Neuronal stem cell (in vitro differentiated cells): ENCODE results near the gene CFLAR.
"Not testable (repeated sequence)": the region's sequence is repeated elsewhere in the genome, so short reads cannot be mapped to it uniquely, and the experiment has no call there.

Source experiments
- DNase-seq: peaks from one replicate; pipeline ENCODE4 v3.0.0-alpha.2; 2013; ENCODE audit warnings: low spot score
- H2AFZ ChIP-seq: one replicate; pipeline ENCODE4 v1.6.1; 2013; ENCODE audit warnings: mild to moderate bottlenecking, low read length, inconsistent platforms
- H2AK5ac ChIP-seq: 2 replicates; pipeline ENCODE4 v1.6.1; 2013; ENCODE audit warnings: low read depth, mild to moderate bottlenecking, inconsistent platforms, low read length, moderate library complexity, mixed read lengths
- H2BK120ac ChIP-seq: 2 replicates; pipeline ENCODE4 v1.6.1; 2013; ENCODE audit warnings: low read depth, mild to moderate bottlenecking, inconsistent platforms, low read length, moderate library complexity, mixed read lengths
- H2BK12ac ChIP-seq: one replicate; pipeline ENCODE4 v1.6.1; 2013; ENCODE audit warnings: low read length, inconsistent platforms
- H2BK15ac ChIP-seq: 2 replicates; pipeline ENCODE4 v1.6.1; 2013; ENCODE audit warnings: mild to moderate bottlenecking, low read length, inconsistent platforms, mixed read lengths
- H2BK5ac ChIP-seq: one replicate; pipeline ENCODE4 v1.6.1; 2013; ENCODE audit warnings: inconsistent platforms, mild to moderate bottlenecking, low read length, moderate library complexity
- H3K14ac ChIP-seq: one replicate; pipeline ENCODE4 v1.6.1; 2013; ENCODE audit warnings: low read length, inconsistent platforms
- H3K18ac ChIP-seq: 2 replicates; pipeline ENCODE4 v1.6.1; 2013; ENCODE audit warnings: low read length, inconsistent platforms
- H3K23ac ChIP-seq: 2 replicates; pipeline ENCODE4 v1.6.1; 2013; ENCODE audit warnings: low read depth, mild to moderate bottlenecking, mixed read lengths, low read length, inconsistent platforms; ENCODE audit not compliant: poor library complexity
- H3K27ac ChIP-seq: replicated peaks from 3 replicates; pipeline ENCODE4 v1.5.1; 2013; ENCODE audit warnings: low read length, inconsistent platforms
- H3K27me3 ChIP-seq, 3 experiments: 2 replicates each; pipeline ENCODE4 v1.6.1; 2013; ENCODE audit warnings: low read length in 3 of 3, mild to moderate bottlenecking in 2 of 3, inconsistent platforms in 1 of 3, low read depth in 1 of 3, mixed read lengths in 1 of 3, moderate library complexity in 1 of 3; ENCODE audit not compliant: control insufficient read depth in 3 of 3, insufficient read depth in 3 of 3
- H3K36me3 ChIP-seq, 2 donors: replicated peaks in 1 of 2; 2 replicates each; pipeline ENCODE4 v1.6.1; 2013; ENCODE audit warnings: low read length in 2 of 2; ENCODE audit not compliant: control insufficient read depth in 2 of 2, insufficient read depth in 2 of 2
- H3K4ac ChIP-seq: 2 replicates; pipeline ENCODE4 v1.6.1; 2013; ENCODE audit warnings: inconsistent platforms, mild to moderate bottlenecking, low read length, moderate library complexity
- H3K4me1 ChIP-seq, 2 donors: 1 replicate in 1 of 2; 2 replicates in 1 of 2; pipeline ENCODE4 v1.6.1; 2013; ENCODE audit warnings: low read length in 2 of 2, low read depth in 1 of 2; ENCODE audit not compliant: control insufficient read depth in 2 of 2, insufficient read depth in 1 of 2
- H3K4me2 ChIP-seq: one replicate; pipeline ENCODE4 v1.6.1; 2013; ENCODE audit warnings: mild to moderate bottlenecking, low read length, inconsistent platforms; ENCODE audit not compliant: insufficient read depth, poor library complexity, severe bottlenecking
- H3K4me3 ChIP-seq, 2 donors: 2 replicates each; pipeline ENCODE4 v1.5.1; 2013; ENCODE audit warnings: low read length in 2 of 2, mild to moderate bottlenecking in 2 of 2, inconsistent platforms in 1 of 2, moderate library complexity in 1 of 2
- H3K79me1 ChIP-seq: one replicate; pipeline ENCODE4 v1.6.1; 2013; ENCODE audit warnings: low read depth, mild to moderate bottlenecking, inconsistent platforms, low read length, moderate library complexity
- H3K9ac ChIP-seq: one replicate; pipeline ENCODE4 v1.6.1; 2013; ENCODE audit warnings: mild to moderate bottlenecking, low read depth, low read length, inconsistent platforms; ENCODE audit not compliant: poor library complexity
- H3K9me3 ChIP-seq, 2 donors: replicated peaks in 1 of 2; 2 replicates each; pipeline versions ENCODE3 to v1.6.1; 2013; ENCODE audit warnings: low read length in 2 of 2, mild to moderate bottlenecking in 2 of 2, inconsistent platforms in 1 of 2, low read depth in 1 of 2, mixed read lengths in 1 of 2, moderate library complexity in 1 of 2; ENCODE audit not compliant: control insufficient read depth in 2 of 2, insufficient read depth in 1 of 2
- H4K8ac ChIP-seq: one replicate; pipeline ENCODE4 v1.6.1; 2013; ENCODE audit warnings: low read depth, mild to moderate bottlenecking, inconsistent platforms, low read length, moderate library complexity
- H4K91ac ChIP-seq: one replicate; pipeline ENCODE4 v1.6.1; 2013; ENCODE audit warnings: low read length, low read depth, mild to moderate bottlenecking, inconsistent platforms; ENCODE audit not compliant: poor library complexity
- WGBS, 2 donors: extraction: QIAGEN DNeasy Blood & Tissue Kit; methylation state at CpG; one replicate each; pipeline ENCODE4 v1.1.7; 2013; ENCODE audit warnings: missing lambda C conversion rate in 2 of 2, mixed read lengths in 1 of 2; ENCODE audit not compliant: insufficient read length in 2 of 2, insufficient replicate concordance in 1 of 2; ENCODE audit errors: extremely low coverage in 2 of 2; 5-methylcytosine and 5-hydroxymethylcytosine counted together

CFLAR gene

GRCh38 chr2:201180010-201180409 lies 64.0 kb downstream of the CFLAR start:
- DNase-seq = no peak
- H4K91ac ChIP-seq = no peak overlapping the region

GRCh38 chr2:201182650-201183364 lies 66.8 kb downstream of the CFLAR start, which contains the start of gene CASP10:
TSS of gene CASP10 (plus strand) at chr2:201183141. CDS start at chr2:201185778, 2,637 bp downstream.
- Histone ChIP-seq H3K4ac (no peak within 1 kb of the TSS), H3K79me1 (no peaks in the 10 kb centered on the region), H2BK15ac (no peak within 1 kb of the TSS), H2AFZ (peak within 1 kb of the TSS; percentile 32), H2BK120ac (no peak within 1 kb of the TSS), H3K36me3 (no peaks in the 10 kb centered on the region), H4K8ac (no peak within 1 kb of the TSS), H2AK5ac (no peak within 1 kb of the TSS), H3K18ac (no peak within 1 kb of the TSS), H2BK12ac (no peak within 1 kb of the TSS), H3K27ac (peak within 1 kb of the TSS; percentile 27), H3K4me3 (no peak within 1 kb of the TSS), H3K9me3 (no peaks in the 10 kb centered on the region), H3K27me3 (peaks cover 0 to 8% (median 0%) of the 10 kb centered on the region in 3 experiments), H3K23ac (no peak within 1 kb of the TSS), H3K4me1 (no peaks in the 10 kb centered on the region), H4K91ac (no peak within 1 kb of the TSS), H2BK5ac (no peak within 1 kb of the TSS), H3K4me2 (no peak within 1 kb of the TSS), H3K9ac (no peak within 1 kb of the TSS), H3K14ac (no peak within 1 kb of the TSS)
- no CpG with 5 or more reads among the region's 11 CpGs for WGBS, 2 donors
- DNase-seq = no peak

More at GRCh38 chr2:201180010-201180409, 64.0 kb downstream of the CFLAR start:
- Histone ChIP-seq H3K4me2 (no peak overlapping the region), H3K9me3 (no peaks in the 10 kb centered on the region), H3K18ac (no peak overlapping the region), H3K14ac (no peak overlapping the region), H3K4me1 (no peaks in the 10 kb centered on the region), H4K8ac (no peak overlapping the region), H3K4ac (no peak overlapping the region), H3K4me3 (no peak overlapping the region), H3K36me3 (no peaks in the 10 kb centered on the region), H3K79me1 (no peaks in the 10 kb centered on the region), H3K9ac (no peak overlapping the region), H2BK120ac (no peak overlapping the region), H3K23ac (no peak overlapping the region), H2BK12ac (no peak overlapping the region), H3K27ac (no peak overlapping the region), H3K27me3 (peaks cover 0 to under 1% (median 0%) of the 10 kb centered on the region in 3 experiments), H2AFZ (no peak overlapping the region), H2BK5ac (no peak overlapping the region), H2AK5ac (no peak overlapping the region), H2BK15ac (no peak overlapping the region)
- no CpG with 5 or more reads among the region's 3 CpGs for WGBS, 2 donors

- Histone ChIP-seq H2BK12ac (no peak overlapping the region), H3K27ac (peak overlapping the region; percentile 27), H2BK5ac (no peak overlapping the region), H3K9ac (no peak overlapping the region), H3K18ac (no peak overlapping the region), H2AK5ac (no peak overlapping the region), H4K91ac (no peak overlapping the region), H2BK120ac (no peak overlapping the region), H3K23ac (no peak overlapping the region), H3K14ac (no peak overlapping the region), H3K4ac (no peak overlapping the region), H3K36me3 (no peaks in the 10 kb centered on the region), H4K8ac (no peak overlapping the region), H3K27me3 (peaks cover 0 to 8% (median 0%) of the 10 kb centered on the region in 3 experiments), H3K4me2 (no peak overlapping the region), H2AFZ (peak overlapping the region; percentile 32), H3K79me1 (no peaks in the 10 kb centered on the region), H3K4me3 (no peak overlapping the region), H3K9me3 (no peaks in the 10 kb centered on the region), H3K4me1 (no peaks in the 10 kb centered on the region), H2BK15ac (no peak overlapping the region)
- WGBS, 2 donors = no CpG with 5 or more reads among the region's 4 CpGs
- no peak for DNase-seq
Measured at GRCh38 chr2:201183365-201183727, 67.4 kb downstream of the CFLAR start.

- H3K4me2 ChIP-seq, H3K36me3 ChIP-seq, H3K79me1 ChIP-seq, H4K91ac ChIP-seq, H3K27me3 ChIP-seq, H3K27ac ChIP-seq, H2BK12ac ChIP-seq, H2AFZ ChIP-seq, H2BK15ac ChIP-seq, H3K4me3 ChIP-seq, H4K8ac ChIP-seq, H2AK5ac ChIP-seq, H3K4ac ChIP-seq, H3K18ac ChIP-seq, H3K23ac ChIP-seq, H2BK5ac ChIP-seq, H3K9ac ChIP-seq, H2BK120ac ChIP-seq, H3K4me1 ChIP-seq, DNase-seq, H3K14ac ChIP-seq, H3K9me3 ChIP-seq: not testable (repeated sequence)
- WGBS, 2 donors = no CpG with 5 or more reads among the region's 5 CpGs
Measured at GRCh38 chr2:201183835-201184234, 67.9 kb downstream of the CFLAR start.
